GM12874 (cell line): ENCODE results near the gene SFTA2.

Experiments used
- CTCF ChIP-seq: IDR thresholded peaks from 2 replicates; pipeline ENCODE4 v1.5.1; 2011; ENCODE audit warnings: low read depth, mild to moderate bottlenecking, control low read depth, low read length, moderate library complexity; ENCODE audit not compliant: insufficient read depth

SFTA2 gene

GRCh38 chr6:30890646-30891449, 41.1 kb downstream of the SFTA2 start:
- no peak for TF ChIP-seq CTCF

GRCh38 chr6:30889921-30890645, 41.9 kb downstream of the SFTA2 start:
- no peak for TF ChIP-seq CTCF

- no peak for TF ChIP-seq CTCF
Observed at GRCh38 chr6:30889496-30889885, 42.5 kb downstream of the SFTA2 start.

DNA sequence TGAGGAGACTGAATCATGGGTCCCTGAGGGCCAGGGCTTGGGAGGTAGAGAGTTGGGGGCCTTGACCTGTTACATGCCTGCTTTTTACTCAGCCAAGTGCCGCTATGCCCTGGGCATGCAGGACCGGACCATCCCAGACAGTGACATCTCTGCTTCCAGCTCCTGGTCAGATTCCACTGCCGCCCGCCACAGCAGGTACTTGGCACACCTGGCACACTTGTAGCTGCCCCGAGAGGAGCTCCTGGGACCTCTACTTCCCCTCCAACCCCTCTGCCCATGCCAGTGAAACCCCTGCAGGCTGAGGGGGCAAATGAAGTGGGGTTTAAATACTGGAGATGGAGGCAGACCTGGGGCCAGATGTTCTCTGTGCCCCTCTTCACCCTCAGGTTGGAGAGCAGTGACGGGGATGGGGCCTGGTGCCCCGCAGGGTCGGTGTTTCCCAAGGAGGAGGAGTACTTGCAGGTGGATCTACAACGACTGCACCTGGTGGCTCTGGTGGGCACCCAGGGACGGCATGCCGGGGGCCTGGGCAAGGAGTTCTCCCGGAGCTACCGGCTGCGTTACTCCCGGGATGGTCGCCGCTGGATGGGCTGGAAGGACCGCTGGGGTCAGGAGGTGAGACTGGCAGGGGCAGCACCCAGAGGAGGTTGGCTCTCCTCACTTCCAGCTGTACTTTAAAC, 43.0 kb downstream of the SFTA2 start:
- TF ChIP-seq CTCF: no peak

- no peak for TF ChIP-seq CTCF
Observed at GRCh38 chr6:30887901-30888815, 43.8 kb downstream of the SFTA2 start.

- TF ChIP-seq CTCF: no peak
Observed at GRCh38 chr6:30886897-30887255, 45.1 kb downstream of the SFTA2 start.
